Activated CD4-positive, alpha-beta T cell treated with anti-CD3 and anti-CD28 coated beads, Interleukin-10, Interleukin-2, amounts not matched to agents 100 ng/mL and 50 ng/mL, durations not matched to agents 16 hours and 8 hours (primary cell): ENCODE data around the gene GSTK1.
"Not testable (repeated sequence)": the region's sequence is repeated elsewhere in the genome, so short reads cannot be mapped to it uniquely, and the experiment has no call there.

Source experiments
- DNase-seq: peaks from one replicate; pipeline ENCODE4 v3.0.0-alpha.2; 2020

The GSTK1 gene

DNA sequence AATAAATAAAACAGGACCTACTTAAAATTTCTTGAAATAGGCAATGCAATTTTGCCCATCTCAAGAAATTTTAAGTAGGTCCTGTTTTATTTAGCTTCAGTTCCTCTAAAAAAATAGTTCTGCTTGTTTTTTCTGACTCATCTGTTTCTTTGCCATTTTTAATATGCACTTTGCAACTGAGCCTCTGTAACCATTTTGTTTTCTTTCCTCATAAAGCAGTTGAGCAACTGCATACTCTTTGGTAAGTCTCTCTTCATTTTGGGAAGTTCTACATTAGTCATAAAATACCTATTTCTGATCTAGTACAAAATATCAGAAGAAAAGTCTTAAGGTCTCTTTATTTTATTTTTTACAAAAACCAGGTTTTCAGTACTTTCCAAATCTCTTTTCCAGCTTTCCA lies 23.4 kb upstream of the GSTK1 start:
- no peak for DNase-seq

DNA sequence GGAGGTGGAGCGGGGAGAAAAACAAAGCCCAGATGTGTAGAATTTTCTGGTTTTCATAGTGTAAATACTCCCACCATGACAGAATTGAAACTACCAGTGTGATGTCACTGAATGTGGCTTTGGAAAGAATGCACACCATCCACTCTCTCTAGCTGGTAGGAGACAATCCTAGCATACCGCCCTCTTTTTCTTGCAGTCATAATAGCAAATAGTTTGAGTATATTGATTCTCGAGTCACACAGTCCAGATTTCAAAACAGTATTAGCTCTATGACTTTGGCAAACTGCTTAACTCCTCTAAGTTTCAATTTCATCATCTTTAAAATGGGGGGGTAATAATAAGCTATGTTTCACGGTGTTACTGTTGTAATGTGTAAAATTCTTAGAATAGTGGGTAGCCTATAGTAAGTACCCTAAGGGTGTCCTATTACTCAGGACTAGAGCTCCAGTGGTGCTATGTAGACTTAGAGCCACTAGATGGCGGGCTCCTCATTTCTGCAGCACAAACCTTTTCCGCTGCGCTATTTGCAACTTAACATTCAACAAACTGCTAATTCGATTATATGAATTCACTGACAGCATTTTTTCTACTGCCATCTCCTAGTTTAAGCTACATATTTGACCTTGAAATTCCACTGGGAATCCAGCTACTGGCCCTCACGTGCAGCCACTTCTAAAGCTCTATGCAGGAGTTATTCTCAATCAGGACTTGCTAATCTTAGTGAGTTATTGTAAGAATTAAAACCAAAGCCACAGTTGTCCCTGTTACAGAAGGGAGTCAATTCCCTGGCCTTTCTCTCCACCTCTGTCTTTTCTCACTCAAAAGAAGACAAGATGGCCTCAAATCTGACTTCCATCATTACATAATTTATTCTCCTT lies 22.7 kb upstream of the GSTK1 start:
- DNase-seq, result peak; percentile 83

DNA sequence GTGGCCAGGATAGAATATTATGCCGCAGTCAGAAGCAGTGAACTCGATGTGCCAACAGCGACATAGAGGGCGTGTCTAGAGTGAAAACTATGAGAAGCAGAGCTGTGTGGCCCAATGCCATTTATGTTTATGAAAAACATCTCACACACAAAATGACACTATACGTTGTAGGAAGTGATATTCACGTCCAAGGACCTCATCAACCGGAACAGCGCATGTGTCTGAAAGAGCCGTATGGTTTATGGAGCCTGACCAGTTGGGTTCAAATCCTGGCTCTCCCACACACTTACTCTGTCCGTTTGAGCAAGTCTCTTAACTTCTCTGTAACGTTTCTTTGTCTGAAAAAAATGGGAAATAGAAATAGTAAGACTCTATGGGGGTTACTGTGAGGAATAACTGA lies 20.9 kb upstream of the GSTK1 start:
- DNase-seq, result no peak

DNA sequence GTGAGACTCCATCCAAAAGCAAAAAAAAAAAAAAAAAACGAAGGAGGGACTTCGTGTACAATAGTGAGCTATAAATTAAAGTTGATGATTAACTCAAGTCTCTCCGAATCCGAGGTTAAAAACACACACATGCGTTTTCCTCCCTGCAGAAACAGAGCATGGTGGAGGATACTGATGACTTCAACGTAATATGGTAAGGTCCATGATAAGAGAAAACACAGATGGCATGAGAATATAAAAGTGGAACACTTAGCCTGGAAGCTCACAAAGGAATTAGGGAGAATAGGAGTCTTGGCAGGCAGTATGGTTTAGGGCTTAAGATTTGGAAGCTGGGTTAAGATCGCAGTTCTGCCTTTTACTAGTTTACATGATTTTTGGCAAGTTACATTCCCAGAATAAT lies 20.1 kb upstream of the GSTK1 start:
- no peak for DNase-seq

DNA sequence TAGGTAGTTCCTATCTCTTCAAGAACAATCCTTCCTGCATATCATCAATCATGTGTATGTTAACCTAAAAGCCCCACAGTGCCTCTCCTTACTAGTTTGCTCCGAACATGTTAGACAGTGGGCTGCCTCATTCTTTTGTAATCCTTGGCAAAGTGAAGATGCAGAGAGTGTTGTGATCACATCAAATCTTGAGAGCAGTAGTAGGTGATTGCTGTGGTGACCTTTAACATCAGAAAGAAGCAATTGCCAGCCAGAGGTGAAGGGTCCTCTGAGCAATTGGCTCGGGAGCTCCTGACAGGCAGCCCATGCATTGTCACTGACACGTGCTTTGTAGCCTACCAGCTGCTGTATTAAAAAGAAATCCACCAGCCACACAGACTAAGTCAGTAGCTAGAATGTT lies 19.6 kb upstream of the GSTK1 start:
- no peak for DNase-seq

DNA sequence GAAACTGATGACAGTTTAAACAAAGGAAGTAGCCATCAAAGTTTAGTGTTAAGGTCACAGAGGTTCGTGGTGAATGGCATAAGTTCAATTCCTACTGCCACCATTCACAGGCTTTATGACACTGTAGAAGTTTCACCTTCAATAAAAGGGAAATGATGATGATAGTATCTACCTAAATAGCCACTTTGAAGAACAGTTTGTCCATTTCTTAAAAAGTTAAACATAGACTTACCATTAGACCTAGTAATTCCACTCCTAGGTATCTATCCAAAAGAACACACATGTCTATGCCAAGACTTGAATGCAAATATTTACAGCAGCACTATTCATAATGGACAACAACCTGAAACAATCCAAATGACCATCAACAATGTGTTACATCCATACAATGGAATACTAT lies 18.9 kb upstream of the GSTK1 start:
- no peak for DNase-seq

DNA sequence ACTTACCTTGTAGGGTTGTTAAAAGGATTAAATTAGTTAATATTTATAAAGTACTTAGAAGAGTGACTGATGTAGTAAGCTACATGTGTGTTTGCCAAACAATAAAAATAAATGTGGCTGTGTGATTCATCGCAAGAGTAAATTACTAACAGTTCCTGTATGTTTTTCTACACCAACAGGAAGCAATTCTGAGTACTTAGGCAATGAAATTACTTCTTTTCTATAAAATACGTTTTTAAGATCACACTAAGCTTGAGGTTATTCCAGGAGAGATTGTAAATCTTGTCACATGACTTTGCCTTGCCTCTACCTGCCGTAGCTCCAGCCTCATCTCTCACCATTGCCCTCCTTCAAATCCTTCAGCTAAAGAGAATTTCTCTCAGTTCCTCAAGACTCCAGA lies 18.1 kb upstream of the GSTK1 start:
- DNase-seq, result peak; percentile 76

DNA sequence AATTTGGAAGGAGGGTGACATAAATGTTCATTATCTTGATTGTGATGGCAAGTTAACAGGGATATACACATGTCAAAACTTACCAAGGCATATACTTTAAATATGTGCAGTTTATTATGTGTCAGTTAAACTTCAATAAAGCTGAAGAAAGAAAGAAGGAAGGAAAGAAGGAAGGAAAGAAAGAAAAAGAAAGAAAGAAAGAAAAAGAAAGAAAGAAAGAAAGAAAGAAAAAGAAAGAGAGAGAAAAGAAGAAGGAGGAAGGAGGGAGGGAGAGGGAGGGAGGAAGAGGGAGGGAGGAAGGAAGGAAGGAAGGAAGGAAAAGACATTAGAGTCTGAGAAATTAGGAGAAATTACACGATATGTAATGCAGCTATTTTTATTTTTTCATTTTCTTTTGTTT lies 15.9 kb upstream of the GSTK1 start:
- DNase-seq, result no peak

DNA sequence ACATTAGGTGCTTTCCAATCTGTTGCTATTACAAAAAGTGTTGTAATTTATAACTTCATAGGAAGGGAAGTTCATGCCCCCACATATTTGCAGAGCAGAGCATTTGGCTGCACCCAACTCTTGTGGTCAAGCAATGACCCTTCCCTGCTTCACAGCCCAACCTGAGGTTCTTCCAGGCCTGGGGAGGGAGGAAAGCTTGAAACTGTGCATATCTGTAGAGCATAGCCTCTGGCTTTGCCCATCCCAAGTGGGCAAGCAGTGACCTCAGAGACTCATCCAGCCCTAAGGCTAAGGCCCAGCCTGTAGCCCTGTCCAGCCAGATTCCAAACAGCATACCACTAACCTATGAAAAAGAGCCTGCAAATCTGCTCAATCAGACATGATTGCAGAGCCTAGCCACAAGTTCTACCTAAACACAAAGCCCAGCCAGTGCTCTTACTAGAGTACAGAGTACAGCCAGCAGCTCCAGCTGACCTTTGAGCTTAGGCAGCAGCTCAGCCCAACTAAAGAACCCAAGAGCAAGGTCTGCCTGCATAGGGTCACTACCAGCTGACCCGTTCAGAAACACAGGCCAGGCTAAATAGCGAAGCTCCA lies 14.4 kb upstream of the GSTK1 start:
- DNase-seq, result no peak

DNA sequence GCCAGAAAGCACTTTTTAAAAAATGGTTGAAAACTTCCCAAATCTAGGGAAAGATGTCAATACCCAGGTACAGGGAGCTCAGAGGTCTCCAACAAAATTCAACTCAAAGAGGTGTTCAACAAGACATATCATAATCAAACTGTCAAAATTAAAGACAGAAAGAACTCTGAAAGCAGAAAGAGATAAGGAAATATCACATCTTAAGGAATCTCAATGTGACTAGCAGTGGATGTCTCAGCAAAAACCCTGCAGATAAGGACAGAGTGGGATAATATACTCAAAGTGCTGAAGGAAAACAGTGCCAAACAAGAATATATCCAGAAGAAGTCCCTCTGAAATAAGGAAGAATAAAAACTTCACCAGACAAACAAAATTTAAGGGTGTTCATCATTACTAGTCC lies 13.0 kb upstream of the GSTK1 start:
- DNase-seq, result no peak

DNA sequence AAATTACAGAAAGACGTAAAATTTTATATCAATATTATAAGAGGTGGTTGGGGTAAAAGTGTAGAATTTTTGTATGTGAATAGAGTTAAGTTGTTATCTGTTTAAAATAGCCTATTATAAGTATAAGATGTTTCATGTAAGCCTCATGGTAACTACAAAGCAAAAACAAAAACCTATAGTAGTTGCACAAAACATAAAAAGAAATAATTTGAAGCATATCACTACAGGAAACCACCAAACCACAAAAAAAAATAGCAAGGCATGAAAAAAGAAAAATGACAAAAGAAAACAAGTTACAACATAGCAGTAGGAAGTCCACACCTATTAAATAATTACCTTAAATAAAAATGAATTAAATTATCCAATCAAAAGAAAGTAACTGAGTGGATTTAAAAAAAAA lies 12.4 kb upstream of the GSTK1 start:
- no peak for DNase-seq

DNA sequence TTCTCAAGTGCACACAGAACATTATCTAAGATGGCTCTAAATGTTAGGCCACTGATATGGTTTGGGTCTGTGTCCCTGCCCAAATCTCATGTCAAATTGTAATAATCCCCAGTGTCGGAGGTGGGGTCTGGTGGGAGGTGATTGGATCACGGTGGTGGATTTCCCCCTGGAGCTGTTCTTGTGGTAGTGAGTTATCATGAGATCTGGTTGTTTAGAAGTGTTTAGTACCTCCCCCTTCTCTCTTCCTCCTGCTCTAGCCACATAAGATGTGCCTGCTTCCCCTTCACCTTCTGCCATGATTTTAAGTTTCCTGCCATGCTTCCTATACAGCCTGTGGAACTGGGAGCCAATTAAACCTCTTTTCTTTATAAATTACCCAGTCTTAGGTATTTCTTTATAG lies 11.2 kb upstream of the GSTK1 start:
- DNase-seq, result no peak

DNA sequence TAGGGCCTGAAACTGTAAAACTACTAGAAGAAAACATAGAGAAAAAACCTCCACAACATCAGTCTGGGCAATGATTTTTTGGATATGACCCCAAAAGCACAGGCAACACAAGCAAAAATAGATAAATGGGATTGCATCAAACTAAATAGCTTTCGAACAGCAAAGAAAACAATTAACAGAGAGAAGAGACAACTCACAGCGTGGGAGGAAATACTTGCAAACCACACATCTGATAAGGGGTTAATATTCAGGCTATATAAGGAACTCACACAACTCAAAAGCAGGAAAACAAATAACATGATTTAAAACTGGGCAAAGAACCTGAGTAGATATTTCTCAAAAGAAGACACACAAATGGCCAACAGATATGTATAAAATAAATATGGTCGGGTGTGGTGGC lies 7.7 kb upstream of the GSTK1 start:
- no peak for DNase-seq

DNA sequence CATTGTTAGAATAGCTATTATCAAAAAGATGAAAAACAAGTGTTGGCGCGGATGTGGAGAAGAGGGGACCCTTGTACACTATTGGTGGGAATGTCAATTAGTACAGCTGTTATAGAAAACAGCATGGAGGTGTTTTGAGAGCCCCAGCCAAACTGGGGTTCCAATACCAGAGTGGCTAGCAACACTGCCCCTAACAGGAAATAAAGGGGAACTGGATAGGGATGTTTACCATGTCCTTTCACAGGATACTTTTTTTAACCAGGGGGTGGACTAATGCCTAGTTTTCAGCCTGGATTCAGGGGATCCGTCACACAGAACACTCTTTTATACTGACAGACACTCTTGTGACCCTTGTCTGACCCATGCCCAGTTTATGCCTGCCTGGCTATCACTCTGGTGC lies 6.9 kb upstream of the GSTK1 start:
- DNase-seq, result no peak

DNA sequence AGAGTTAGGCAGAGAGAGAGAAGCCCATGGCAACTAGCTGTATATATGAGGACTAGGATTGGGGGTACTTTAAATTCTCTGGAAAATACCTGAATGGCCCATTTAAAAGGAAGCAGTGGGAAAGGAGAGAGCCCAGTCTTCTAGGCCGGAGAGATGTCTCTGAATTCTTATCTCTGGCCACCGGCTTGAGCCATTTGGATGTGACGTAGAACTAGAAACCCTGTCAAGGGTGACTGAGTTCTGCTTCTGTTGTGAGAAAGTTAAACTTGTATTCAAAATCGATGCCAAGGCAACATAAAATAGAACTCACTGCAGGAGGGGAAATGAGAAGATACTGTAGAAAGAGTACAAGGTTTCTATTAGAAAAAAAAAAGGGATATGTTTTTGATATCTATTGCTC lies 6.3 kb upstream of the GSTK1 start:
- no peak for DNase-seq

DNA sequence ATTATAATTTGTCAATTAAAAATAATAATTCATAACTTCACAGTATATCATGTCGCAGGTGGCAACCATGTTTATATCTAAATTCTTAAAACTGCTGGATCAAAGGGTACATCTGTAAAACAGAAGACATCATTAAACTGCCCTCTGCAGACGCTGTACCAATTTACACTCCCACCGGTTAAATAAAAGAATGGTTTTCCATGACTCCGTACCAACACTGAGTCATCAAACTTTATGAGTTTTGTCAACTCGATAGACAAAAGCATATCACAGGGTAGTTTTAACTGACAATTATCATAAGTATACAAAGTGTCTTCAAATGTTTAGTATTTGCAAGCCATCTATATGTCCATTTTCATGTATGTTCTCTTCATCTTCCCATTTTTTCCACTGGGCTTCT lies 5.7 kb upstream of the GSTK1 start:
- no peak for DNase-seq

DNA sequence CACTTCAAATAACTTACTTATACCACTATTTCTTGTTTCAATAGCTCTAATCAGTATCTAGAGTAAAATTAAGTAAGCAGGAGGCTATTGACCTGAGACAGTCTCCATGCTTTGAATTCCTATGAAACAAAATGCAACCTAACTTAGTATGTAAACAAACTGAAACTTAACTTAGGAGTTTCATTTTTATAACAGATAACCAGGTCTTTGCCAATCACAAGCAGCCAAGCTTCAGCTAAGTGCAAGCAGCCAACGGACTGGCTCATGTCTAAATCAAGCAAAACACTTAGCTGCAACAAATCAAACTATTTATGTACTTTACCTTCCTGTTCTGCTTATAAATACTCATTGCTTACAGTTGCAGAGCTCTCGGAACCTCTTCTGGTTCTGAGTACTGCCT lies 4.4 kb upstream of the GSTK1 start:
- peak; percentile 68 for DNase-seq

DNA sequence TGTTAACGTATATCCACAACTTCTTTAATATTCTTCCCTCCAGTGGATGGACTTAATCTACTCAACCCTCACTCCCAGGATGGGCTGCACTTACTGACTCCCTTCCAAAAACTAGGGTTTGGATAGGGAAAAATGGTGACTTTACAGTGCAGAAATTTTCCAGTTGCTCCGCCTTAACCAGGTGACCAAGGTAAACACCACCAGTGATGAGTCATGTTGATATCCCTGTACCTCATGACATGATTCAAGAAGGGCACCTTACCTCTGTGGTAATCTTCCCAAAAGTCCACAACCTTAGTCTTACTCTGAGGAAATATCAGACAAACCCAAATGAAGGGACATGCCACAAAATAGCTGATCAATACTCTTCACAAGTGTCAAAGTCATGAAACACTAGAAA lies 3.5 kb upstream of the GSTK1 start:
- DNase-seq, result no peak

DNA sequence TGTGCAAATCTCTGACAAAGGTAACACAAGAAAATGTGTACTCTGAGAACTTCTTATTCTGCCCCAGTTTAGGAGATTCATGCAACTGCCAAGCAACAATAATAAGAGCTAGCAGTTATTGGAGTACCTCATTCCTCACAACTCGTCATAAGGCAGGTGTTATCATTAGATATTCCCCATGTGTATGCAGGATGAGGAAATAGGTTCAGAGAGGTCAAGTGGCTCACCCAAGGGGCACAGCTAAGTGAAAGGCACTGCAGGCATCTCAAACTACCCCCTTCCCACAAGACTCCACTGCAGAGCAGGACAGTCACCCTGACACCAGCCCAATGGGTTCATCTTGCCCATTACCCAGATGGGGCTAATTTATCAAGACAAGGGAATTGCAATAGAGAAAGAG lies 1.3 kb upstream of the GSTK1 start:
- no peak for DNase-seq

DNA sequence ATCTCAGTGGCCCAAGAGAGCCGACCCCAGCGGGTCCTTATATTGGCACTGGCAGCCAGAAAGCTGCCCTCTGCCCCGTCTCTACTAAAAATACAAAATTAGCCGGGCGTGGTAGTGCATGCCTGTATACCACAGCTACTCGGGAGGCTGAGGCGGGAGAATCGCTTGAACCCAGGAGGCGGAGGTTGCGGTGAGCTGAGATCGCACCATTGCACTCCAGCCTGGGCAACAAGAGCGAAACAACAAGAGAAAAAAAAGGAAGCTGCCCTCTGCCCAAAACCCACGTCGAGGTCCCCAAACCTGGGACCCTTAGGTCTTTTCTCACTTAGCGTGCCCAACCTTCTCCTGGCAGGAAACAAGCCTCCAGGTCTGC lies 941 bp downstream of the GSTK1 start:
- not testable (repeated sequence) for DNase-seq

DNA sequence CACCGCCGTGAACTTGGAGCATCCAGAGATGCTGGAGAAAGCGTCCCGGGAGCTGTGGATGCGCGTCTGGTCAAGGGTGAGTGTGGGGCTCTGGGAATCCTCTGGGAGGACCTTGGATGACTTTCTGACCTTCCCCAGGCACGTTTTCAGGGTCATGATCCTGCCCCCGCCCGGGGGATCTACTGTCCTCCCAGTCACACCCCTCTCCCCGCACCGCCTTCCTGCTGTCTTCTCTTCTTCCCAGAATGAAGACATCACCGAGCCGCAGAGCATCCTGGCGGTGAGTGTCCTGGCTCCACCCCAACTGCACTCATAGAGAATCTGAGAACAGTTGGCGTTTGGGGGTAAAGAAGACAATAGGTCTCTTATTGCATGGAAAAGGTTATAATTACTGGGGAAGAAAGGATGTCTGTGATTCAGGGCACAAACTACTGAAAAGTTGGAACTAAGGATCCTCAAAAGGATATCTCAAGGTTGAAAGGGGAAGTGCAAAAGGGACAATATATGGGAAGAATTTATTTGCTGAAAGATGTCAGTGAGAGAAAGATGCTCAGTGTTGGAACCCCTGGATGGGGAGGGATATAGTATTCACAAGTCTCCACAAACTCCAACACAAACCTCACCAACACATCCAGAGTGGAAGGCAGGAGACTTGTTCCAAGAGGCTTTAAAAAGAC lies 1.9 kb downstream of the GSTK1 start:
- no peak for DNase-seq

DNA sequence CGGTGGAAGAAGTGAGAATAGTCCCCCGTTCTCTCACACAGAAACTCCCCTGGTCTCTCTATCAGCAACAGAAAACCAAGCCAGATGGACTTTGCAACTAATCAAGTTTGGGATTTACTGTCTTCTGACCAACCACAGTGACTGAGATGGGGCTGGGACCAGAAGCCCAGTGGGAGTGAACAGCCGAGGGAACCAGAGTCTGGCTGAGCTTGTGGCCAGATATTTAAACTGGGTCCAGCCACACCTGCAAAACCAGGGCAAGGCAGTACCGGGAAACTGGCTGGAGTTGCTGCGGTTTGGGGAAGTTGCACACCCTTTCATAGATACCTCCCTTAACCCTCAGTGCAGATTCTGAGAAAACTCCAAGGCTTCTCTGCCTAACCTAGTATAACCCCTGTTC lies 6.0 kb downstream of the GSTK1 start:
- DNase-seq, result no peak

DNA sequence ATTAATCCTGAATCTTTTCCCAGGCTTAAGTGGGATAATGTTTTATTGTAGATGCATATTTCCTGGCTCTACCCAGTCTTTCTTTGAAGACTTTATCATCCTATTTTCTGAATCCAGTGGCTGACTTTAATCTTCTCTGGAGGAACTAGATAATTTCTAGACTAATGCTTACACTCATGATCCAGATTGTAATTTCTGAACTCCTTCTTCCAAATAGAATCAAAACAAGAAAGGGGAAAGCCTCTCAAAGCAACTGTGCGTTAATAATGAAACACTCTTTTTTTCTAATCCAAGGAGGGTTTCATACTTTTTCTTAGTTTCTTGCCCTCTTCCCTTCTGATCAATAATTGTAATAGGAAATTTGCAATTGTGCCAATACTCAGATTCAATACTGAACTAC lies 8.0 kb downstream of the GSTK1 start:
- peak; percentile 36 for DNase-seq

DNA sequence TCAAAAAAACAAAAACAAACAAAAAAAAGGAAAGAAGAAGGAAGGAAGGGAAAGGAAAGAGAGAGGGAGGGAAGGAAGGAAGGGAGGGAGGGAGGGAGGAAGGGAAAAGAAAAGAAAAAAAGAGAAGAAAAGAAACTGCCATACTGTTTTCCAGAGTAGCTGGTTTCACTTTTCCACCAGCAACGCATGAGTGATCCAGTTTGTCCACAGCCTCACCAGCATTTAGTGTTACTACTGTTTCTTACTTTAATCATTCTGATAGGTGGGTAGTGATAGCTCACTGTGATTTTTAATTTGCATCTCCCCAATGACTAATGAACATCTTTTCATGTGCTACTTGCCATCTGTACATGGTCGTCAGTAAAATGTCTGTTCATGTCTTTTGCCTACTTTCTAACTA lies 9.6 kb downstream of the GSTK1 start:
- no peak for DNase-seq
